ENCODE measurements around the gene GPC1. TPM values are rescaled to one million over a fixed set of nuclear protein-coding genes. Genes with fewer than 3 reads are reported as not detected.
A peak's percentile ranks its signal among the peaks of the same experiment; 100 is the strongest.

The GPC1 gene
- total and polyA plus RNA-seq, 5 donors = 75.8 to 118 (median 100) TPM

DNA sequence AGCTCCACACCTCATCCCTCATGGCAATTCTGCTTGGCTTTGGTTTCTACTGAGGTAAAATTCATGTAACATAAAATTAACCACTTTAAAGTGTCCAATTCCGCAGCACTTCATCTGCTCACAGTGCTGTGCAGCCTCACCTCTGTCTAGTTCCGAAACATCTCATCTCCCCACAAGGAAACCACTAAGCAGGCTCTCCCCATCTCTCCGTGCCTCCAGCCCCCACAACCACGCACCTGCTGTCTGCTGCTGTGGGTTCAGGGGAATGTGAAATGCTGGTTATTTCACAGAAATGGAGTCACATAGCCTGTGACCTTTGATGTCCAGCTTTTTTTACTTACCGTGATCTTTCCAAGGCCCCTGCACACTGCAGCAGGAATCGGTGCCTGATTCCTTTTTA is 7.7 kb upstream of the GPC1 start:
- Histone ChIP-seq H3K27ac (ENCODE audit: low read length) (no peak overlapping the region), H3K27me3 (ENCODE audit: control insufficient read depth, insufficient read depth) (no peaks in the 10 kb centered on the region), H3K4me3 (ENCODE audit: low read length) (no peak overlapping the region), H3K4me1 (ENCODE audit: control insufficient read depth, insufficient read depth, low read length) (no peaks in the 10 kb centered on the region), H3K9me3 (ENCODE audit: control insufficient read depth, low read length) (no peaks in the 10 kb centered on the region)
- intact Hi-C loops (cut with DNase I) = no loop called here
- DNase-seq (no peak), ATAC-seq (no peak)
- 80% methylated on average over 6 of the region's 6 CpGs for WGBS

DNA sequence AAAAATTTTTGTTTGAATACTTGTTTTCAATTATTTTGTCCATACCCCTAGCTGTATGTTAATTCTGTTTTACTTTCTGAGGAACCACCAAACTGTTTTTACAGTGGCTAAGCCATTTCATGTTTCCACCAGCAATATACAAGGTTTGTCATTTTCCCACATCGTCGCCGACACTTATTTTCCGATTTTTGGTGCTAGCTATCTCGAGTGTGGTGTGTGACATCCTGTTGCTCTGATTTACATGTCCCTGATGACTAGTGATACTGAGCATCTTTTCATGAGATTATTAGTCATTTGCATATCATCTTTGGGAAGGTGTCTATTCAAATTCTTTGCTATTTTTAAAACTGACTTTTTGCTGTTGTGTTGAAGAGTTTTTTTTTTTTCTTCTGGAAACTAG is 7.2 kb upstream of the GPC1 start:
- Histone ChIP-seq H3K9me3 (ENCODE audit: control insufficient read depth, low read length) (no peaks in the 10 kb centered on the region), H3K4me3 (ENCODE audit: low read length) (no peak overlapping the region), H3K27me3 (ENCODE audit: control insufficient read depth, insufficient read depth) (no peaks in the 10 kb centered on the region), H3K4me1 (ENCODE audit: control insufficient read depth, insufficient read depth, low read length) (no peaks in the 10 kb centered on the region), H3K27ac (ENCODE audit: low read length) (no peak overlapping the region)
- 79% methylated on average over 5 of the region's 5 CpGs for WGBS
- intact Hi-C loops (cut with DNase I) = no loop called here
- ATAC-seq (no peak), DNase-seq (no peak)

DNA sequence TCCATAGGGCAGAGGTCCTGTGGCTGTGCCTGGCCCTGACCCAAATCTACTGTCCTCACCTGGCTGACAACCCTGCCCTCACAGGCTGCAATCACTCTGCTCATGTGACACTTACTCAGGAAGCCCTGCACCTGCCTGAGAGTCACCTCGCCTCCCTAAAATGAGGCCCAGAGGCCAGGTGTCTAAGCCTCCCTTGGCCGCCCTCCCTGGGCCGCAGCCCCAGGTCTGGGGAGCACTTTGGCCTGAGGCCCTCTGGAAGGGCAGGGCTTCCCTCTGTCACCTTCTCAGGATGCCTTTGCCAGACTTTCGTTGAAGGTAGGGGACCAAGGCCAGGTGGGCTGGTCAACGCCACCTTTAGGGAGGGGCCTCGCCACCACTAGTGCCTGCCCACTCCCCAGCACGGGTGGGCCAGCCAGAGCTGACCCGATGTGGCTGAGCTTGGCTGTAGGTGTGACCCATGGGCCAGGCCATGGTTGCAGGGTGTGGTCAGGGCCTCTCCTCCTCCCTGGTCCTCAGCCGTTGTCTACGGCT is 6.1 kb upstream of the GPC1 start:
- H3K4me3 ChIP-seq (ENCODE audit: low read length) = no peak overlapping the region
- H3K27ac ChIP-seq (ENCODE audit: low read length) = no peak overlapping the region
- WGBS = 85% methylated on average over 10 of the region's 10 CpGs
- DNase-seq (peak in 1 of 3 donors; percentile 47), ATAC-seq (no peak)
- no peaks in the 10 kb centered on the region for H3K27me3 ChIP-seq (ENCODE audit: control insufficient read depth, insufficient read depth)
- no peaks in the 10 kb centered on the region for H3K9me3 ChIP-seq (ENCODE audit: control insufficient read depth, low read length)
- H3K4me1 ChIP-seq (ENCODE audit: control insufficient read depth, insufficient read depth, low read length) = no peaks in the 10 kb centered on the region
- intact Hi-C loops (cut with DNase I) = no loop called here

DNA sequence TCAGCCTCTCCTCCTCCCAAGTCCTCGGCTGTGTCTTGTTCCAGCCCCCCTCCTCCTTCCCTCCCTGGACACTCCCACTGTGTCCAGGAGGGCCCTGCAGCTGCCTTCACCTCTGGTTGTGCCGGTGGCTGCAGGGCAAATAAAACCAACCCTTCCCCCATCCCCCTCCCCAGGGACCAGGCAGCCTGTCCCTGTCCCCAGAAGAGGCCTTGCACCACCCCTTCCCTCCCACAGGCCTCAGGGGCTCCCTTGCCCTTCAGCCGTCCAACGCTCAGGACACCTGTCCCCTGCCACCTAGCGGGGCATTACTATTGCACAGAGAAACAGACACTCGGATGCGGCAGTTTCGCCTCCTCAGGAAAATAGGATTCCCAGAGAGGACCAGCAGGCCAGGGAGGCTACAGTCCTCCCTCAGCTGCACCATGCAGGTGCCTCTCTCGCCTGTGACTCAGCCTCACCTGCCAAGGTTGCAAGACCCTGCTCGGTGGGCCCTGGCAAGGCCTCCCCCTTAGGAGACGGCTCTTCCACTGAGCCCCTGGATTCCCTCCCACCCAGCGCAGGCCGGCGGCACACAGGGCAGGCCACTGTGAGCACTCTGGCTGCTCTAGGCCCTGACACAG is 5.5 kb upstream of the GPC1 start:
- H3K4me1 ChIP-seq (ENCODE audit: control insufficient read depth, insufficient read depth, low read length) = no peaks in the 10 kb centered on the region
- 88% methylated on average over 14 of the region's 14 CpGs for WGBS
- intact Hi-C loops (cut with DNase I) = loop anchor here in 2 of 4 donors (10.0 kb wide), 2 partner anchors 55 to 135 kb away; no protein-coding TSS in a partner anchor

DNA sequence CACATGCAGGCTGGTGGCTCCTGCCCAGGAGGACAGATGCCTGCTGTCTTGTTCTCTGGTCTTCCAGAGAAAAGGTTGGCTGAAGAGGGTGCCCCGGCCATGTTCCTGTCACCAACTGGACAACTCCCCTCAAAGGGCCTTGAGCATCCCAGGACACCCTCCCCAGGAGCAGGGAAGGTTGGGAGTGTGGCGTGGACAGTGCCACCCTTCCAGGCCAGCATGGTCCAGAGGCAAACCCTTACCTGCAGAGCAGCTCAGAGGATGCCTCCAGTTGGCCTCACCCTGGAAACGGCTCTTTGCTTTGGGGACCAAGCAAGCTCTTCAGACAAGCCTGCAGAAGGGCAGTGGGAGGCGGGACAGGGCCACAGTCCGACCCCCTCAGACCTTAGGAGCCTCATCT is 4.9 kb upstream of the GPC1 start:
- Histone ChIP-seq H3K9me3 (ENCODE audit: control insufficient read depth, low read length) (no peaks in the 10 kb centered on the region), H3K27ac (ENCODE audit: low read length) (no peak overlapping the region), H3K27me3 (ENCODE audit: control insufficient read depth, insufficient read depth) (no peaks in the 10 kb centered on the region), H3K4me1 (ENCODE audit: control insufficient read depth, insufficient read depth, low read length) (no peaks in the 10 kb centered on the region), H3K4me3 (ENCODE audit: low read length) (no peak overlapping the region)
- ATAC-seq (no peak), DNase-seq (peak in 1 of 3 donors; percentile 29)
- WGBS = 90% methylated on average over 5 of the region's 5 CpGs
- intact Hi-C loops (cut with DNase I) = loop anchor here in 2 of 4 donors (10.0 kb wide), 2 partner anchors 56 to 136 kb away; no protein-coding TSS in a partner anchor

More for the DNA sequence above, 5.5 kb upstream of the GPC1 start:
- Histone ChIP-seq H3K4me3 (ENCODE audit: low read length) (no peak overlapping the region), H3K27me3 (ENCODE audit: control insufficient read depth, insufficient read depth) (no peaks in the 10 kb centered on the region), H3K9me3 (ENCODE audit: control insufficient read depth, low read length) (no peaks in the 10 kb centered on the region), H3K27ac (ENCODE audit: low read length) (no peak overlapping the region)
- ATAC-seq (no peak), DNase-seq (peak in 2 of 3 donors; percentile 41 to 45)

DNA sequence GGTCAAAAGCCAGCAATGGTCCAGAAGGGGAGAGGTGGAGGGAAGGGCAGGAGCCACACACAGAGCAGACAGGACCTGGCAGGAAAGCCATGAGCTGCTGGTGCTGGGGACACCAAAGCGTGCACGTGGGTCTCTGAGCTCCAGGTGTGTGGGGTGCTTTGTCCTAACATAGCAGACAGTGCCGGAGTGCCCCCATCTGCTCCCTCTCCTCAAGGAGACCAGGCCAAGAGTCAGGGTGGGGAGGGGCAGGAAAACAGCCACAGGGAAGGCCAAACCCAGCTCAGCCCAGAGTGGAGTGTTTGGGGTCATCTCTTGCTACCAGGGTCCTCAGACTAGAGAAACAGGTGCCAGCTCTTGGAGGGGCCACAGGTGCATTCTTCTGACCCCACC is 4.2 kb upstream of the GPC1 start:
- Histone ChIP-seq H3K4me1 (ENCODE audit: control insufficient read depth, insufficient read depth, low read length) (no peaks in the 10 kb centered on the region), H3K27me3 (ENCODE audit: control insufficient read depth, insufficient read depth) (no peaks in the 10 kb centered on the region), H3K9me3 (ENCODE audit: control insufficient read depth, low read length) (no peaks in the 10 kb centered on the region), H3K4me3 (ENCODE audit: low read length) (no peak overlapping the region), H3K27ac (ENCODE audit: low read length) (no peak overlapping the region)
- 81% methylated on average over 3 of the region's 3 CpGs for WGBS
- ATAC-seq (no peak), DNase-seq (peak in 2 of 3 donors; percentile 13 to 27)
- intact Hi-C loops (cut with DNase I) = loop anchor here in 2 of 4 donors (10.0 kb wide), 2 partner anchors 56 to 136 kb away; no protein-coding TSS in a partner anchor

DNA sequence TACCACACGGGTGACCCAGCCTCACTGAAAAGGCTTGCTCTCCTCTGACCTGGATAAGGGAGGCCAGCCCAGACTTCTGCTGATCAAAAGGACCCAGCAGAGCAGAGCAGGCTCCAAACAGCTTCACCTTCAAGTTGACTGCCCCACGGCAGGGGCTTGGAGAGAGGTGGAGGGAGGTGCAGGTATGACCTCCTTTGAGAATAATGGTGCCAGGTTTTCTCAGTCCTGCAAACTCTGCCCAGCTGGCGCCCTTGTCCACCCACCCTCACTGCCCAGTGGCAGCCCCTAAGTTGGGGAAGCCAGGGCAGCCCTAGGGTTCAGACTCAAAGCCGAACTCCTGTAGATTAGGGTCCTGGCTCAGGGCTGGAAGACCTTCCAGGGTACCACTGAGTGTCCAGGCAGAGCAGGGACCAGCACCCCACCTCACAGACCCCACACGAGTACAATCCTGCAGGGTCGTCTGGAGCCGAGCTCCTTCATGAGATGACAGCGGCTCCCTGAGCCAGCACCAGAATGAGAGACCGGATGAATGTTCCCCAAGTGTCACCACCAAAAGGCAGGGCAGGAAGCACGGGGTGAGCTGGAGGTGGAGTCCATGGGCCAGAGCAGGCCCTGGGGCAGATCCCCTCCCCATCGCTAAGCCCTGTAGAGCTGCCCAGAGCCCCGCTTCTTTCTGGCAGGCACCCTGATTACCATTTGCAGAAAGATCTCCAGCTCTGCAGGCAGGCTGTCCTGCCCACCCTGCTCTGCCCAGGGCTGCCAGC is 3.6 kb upstream of the GPC1 start:
- 78% methylated on average over 12 of the region's 12 CpGs for whole genome bisulfite sequencing
- Histone ChIP-seq H3K9me3 (ENCODE audit: control insufficient read depth, low read length) (no peaks in the 10 kb centered on the region), H3K4me3 (ENCODE audit: low read length) (no peak overlapping the region), H3K27me3 (ENCODE audit: control insufficient read depth, insufficient read depth) (no peaks in the 10 kb centered on the region), H3K27ac (ENCODE audit: low read length) (no peak overlapping the region), H3K4me1 (ENCODE audit: control insufficient read depth, insufficient read depth, low read length) (no peaks in the 10 kb centered on the region)
- no peak for ATAC-seq
- intact Hi-C loops (cut with DNase I) = loop anchor here in 2 of 4 donors (10.0 kb wide), 2 partner anchors 57 to 137 kb away; no protein-coding TSS in a partner anchor
- peak in 1 of 3 donors; percentile 35 for DNase-seq

DNA sequence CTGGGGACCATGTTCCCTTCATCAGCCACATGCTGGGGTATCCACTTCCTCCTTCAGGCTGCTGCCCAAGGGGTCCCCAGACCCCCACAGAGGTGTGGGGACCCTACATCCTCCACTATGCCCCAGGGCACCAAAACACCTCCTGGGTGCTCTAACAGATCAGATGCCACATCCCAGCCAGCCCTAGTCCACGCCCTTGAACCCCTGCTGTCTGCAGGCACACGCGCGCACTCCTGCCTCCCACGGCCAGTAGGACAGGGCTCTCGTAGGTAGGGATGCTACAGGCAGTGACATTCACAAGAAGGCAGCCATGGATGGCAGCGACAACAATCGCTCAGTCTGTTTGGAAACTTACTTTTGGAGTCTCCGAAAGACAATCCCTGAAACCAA is 3.0 kb upstream of the GPC1 start:
- no peak overlapping the region for H3K4me3 ChIP-seq (ENCODE audit: low read length)
- H3K27ac ChIP-seq (ENCODE audit: low read length) = no peak overlapping the region
- no peak for ATAC-seq
- H3K4me1 ChIP-seq (ENCODE audit: control insufficient read depth, insufficient read depth, low read length) = no peaks in the 10 kb centered on the region
- no peaks in the 10 kb centered on the region for H3K9me3 ChIP-seq (ENCODE audit: control insufficient read depth, low read length)
- H3K27me3 ChIP-seq (ENCODE audit: control insufficient read depth, insufficient read depth) = no peaks in the 10 kb centered on the region
- DNase-seq = peak in 2 of 3 donors; percentile 14 to 35
- intact Hi-C loops (cut with DNase I) = loop anchor here in 2 of 4 donors (10.0 kb wide), 2 partner anchors 58 to 138 kb away; no protein-coding TSS in a partner anchor
- 86% methylated on average over 9 of the region's 9 CpGs for WGBS

DNA sequence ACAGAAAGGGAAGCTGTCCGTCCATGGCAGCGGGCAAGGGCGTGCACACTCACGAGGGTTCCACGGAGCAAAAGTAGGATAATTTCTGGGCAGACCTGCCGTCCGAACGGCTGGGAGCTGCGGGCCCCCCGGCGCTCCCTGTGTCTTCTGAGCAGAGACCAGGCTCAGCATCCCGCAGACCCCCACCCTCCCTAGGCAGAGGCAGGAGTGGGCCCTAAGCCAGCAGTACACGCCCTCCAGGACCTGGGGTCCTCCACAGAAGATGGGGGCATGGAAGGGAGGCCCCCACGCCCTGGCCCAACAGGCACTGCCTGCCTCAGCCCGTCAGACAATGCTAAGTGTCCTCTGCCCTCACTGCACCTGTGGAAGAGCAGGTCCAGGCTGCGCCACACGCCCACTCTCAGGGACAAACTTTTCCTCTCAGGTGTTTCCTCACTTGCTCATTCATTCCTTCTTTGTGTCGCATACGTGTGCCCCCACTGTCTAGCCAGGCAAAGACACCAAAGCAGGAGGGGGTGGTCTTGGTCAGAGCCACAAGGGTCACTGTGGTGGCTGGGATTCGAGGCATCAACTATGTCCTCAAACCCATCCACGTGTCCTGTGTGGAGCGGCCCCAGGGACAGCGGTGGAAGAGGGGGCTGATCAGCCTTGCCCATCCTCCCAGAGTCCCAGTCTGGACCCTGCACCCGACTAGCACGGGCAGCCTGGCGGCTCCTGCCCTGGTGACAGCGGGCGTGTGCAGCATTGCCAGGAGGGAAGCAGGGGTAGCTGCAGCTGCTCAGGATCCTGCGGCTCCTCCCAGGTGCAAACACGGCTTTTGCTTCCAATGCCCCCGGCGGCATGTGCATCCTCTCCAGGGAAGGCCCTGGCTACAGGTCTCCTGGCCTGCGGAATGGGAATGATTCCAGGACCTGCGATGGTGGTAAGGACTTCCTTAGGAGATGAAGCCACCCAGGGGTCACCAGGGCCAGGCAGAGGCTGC is 2.4 kb upstream of the GPC1 start:
- Histone ChIP-seq H3K4me1 (ENCODE audit: control insufficient read depth, insufficient read depth, low read length) (no peaks in the 10 kb centered on the region), H3K4me3 (ENCODE audit: low read length) (no peak overlapping the region), H3K27ac (ENCODE audit: low read length) (no peak overlapping the region), H3K9me3 (ENCODE audit: control insufficient read depth, low read length) (no peaks in the 10 kb centered on the region), H3K27me3 (ENCODE audit: control insufficient read depth, insufficient read depth) (no peaks in the 10 kb centered on the region)
- DNase-seq (peak; percentile 16 to 48 (median 40)), ATAC-seq (no peak)
- 79% methylated on average over 34 of the region's 34 CpGs for WGBS
- intact Hi-C loops (cut with DNase I) = loop anchor here in 2 of 4 donors (10.0 kb wide), 2 partner anchors 58 to 138 kb away; no protein-coding TSS in a partner anchor

DNA sequence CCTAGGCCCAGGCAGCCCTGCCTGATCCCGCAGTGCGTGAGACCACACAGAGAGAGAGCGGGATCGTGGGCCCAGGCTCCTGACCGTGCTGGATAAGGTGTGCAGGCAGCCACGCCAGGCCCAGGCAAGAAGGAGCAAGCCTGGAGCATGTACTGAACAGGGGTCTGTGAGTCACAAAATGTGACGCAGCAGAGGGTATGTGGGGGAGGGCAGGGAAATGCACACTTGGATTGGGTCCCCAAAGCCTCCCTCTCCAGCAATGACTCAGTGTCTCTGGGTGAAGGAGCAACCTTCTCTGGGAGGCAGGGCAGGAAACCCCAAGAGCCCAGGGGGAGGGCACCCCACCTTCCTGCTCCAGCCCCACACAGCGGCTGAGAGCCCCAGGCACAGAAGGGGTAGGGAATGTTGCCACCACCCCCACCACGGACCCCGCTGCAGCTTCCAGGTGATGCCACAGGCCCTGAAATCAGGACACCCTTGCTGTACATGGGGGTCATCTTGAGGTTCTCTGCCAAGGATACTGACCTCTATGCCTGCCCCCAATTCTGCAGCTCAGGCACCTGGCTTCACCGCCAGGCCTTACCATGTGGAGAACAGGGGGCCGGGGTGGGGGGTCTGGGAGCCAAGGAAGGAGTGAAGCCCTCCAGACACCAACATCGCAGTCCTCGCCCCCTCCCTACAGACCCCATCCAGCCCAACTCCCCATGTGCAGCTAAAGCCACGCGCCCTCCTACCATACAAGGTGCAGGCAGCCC is 1.3 kb upstream of the GPC1 start:
- H3K4me1 ChIP-seq (ENCODE audit: control insufficient read depth, insufficient read depth, low read length) = no peaks in the 10 kb centered on the region
- no peaks in the 10 kb centered on the region for H3K27me3 ChIP-seq (ENCODE audit: control insufficient read depth, insufficient read depth)
- ATAC-seq (peak in 1 of 2 donors; percentile 22), DNase-seq (peak; percentile 54 to 67 (median 62))
- H3K27ac ChIP-seq (ENCODE audit: low read length) = no peak overlapping the region
- peak overlapping the region; percentile 76 for H3K4me3 ChIP-seq (ENCODE audit: low read length)
- 80% methylated on average over 16 of the region's 16 CpGs for WGBS
- no peaks in the 10 kb centered on the region for H3K9me3 ChIP-seq (ENCODE audit: control insufficient read depth, low read length)
- intact Hi-C loops (cut with DNase I) = loop anchor here in 2 of 4 donors (10.0 kb wide), 2 partner anchors 59 to 139 kb away; no protein-coding TSS in a partner anchor

Measured in right cardiac atrium (tissue), 5 donors.